ENCODE measurements around the gene SAMD4A.

DNA sequence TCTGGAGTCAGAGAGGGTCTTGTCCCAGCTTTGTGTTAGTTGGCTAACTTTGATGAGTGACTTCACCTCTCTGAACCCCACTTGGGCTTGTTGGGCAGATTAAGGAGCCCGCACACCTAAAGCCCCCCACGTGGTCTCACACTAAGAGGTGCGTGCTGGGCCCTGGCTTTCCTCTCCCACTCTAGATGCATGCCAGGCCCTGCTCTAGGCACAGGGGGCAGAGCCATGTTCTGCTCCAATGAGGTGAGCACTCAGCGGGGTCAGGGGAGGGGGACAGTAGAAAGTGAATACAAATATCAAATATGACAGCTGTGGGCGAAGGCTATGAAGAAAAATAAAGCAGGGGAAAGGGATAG lies 216.7 kb downstream of the SAMD4A start:
- TF ChIP-seq, protein P1, sequence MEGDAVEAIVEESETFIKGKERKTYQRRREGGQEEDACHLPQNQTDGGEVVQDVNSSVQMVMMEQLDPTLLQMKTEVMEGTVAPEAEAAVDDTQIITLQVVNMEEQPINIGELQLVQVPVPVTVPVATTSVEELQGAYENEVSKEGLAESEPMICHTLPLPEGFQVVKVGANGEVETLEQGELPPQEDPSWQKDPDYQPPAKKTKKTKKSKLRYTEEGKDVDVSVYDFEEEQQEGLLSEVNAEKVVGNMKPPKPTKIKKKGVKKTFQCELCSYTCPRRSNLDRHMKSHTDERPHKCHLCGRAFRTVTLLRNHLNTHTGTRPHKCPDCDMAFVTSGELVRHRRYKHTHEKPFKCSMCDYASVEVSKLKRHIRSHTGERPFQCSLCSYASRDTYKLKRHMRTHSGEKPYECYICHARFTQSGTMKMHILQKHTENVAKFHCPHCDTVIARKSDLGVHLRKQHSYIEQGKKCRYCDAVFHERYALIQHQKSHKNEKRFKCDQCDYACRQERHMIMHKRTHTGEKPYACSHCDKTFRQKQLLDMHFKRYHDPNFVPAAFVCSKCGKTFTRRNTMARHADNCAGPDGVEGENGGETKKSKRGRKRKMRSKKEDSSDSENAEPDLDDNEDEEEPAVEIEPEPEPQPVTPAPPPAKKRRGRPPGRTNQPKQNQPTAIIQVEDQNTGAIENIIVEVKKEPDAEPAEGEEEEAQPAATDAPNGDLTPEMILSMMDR (conservative IDR thresholded peaks at IDR 0.05): no peak
- TF ChIP-seq ZFX (IDR thresholded peaks at IDR 0.05): no peak

Data from C4-2B (cell line).